ENCODE measurements around the gene ACTR8.

ACTR8 gene

GRCh38 chr3:53817809-53818208 lies 64.1 kb downstream of the ACTR8 start:
- DNase-seq: no peak

GRCh38 chr3:53817211-53817610 lies 64.7 kb downstream of the ACTR8 start:
- Histone ChIP-seq H3K4me1 (ENCODE audit: control insufficient read depth, insufficient read depth, low read length, poor library complexity, severe bottlenecking) (no peaks in the 10 kb centered on the region), H3K27ac (ENCODE audit: insufficient read depth, low read length, poor library complexity, severe bottlenecking) (no peak overlapping the region), H3K36me3 (ENCODE audit: control insufficient read depth, insufficient read depth, low read length) (no peaks in the 10 kb centered on the region), H3K27me3 (replicated peaks; ENCODE audit: control insufficient read depth, insufficient read depth, low read length, poor library complexity, severe bottlenecking) (no peaks in the 10 kb centered on the region), H3K9me3 (ENCODE audit: control insufficient read depth, low read length) (no peaks in the 10 kb centered on the region), H3K4me3 (ENCODE audit: insufficient read depth, low read depth, low read length, poor library complexity, severe bottlenecking) (no peak overlapping the region)
- no peak for DNase-seq

More at GRCh38 chr3:53817809-53818208, 64.1 kb downstream of the ACTR8 start:
- H3K27ac ChIP-seq (ENCODE audit: insufficient read depth, low read length, poor library complexity, severe bottlenecking): no peak overlapping the region
- no peaks in the 10 kb centered on the region for H3K4me1 ChIP-seq (ENCODE audit: control insufficient read depth, insufficient read depth, low read length, poor library complexity, severe bottlenecking)
- no peak overlapping the region for H3K4me3 ChIP-seq (ENCODE audit: insufficient read depth, low read depth, low read length, poor library complexity, severe bottlenecking)
- no peaks in the 10 kb centered on the region for H3K36me3 ChIP-seq (ENCODE audit: control insufficient read depth, insufficient read depth, low read length)
- H3K27me3 ChIP-seq (replicated peaks; ENCODE audit: control insufficient read depth, insufficient read depth, low read length, poor library complexity, severe bottlenecking): no peaks in the 10 kb centered on the region
- no peaks in the 10 kb centered on the region for H3K9me3 ChIP-seq (ENCODE audit: control insufficient read depth, low read length)

Measured in effector memory CD4-positive, alpha-beta T cell (primary cell).